HEK293 (cell line): Measurements from ENCODE around the gene SRRD.

Experiments used
- CTCF ChIA-PET: fragments of 350-600 bp; formaldehyde crosslinking; extraction: SDS; loops from one replicate; lab custom pipeline; 2021; ENCODE audit warnings: antibody characterized with exemption; lab: Yijun Ruan, JAX
- POLR2A ChIA-PET: fragments of 300-600 bp; formaldehyde crosslinking; extraction: SDS; loops from one replicate; lab custom pipeline; 2020; ENCODE audit warnings: antibody characterized with exemption, inconsistent platforms; lab: Yijun Ruan, JAX
- H3K27ac ChIP-seq: fragments of 200-500 bp; sonication (Bioruptor generic); 2 replicates; pipeline ENCODE4 v1.5.1; 2014; ENCODE audit warnings: low read depth, low read length, control low read depth, inconsistent platforms; ENCODE audit errors: extremely low read depth
- H3K36me3 ChIP-seq, 2 experiments: fragments of 200-500 bp in 1 of 2; sonication (Bioruptor generic) in 1 of 2; 1 replicate in 1 of 2; 2 replicates in 1 of 2; pipeline ENCODE4 v1.5.1; 2014 to 2017; ENCODE audit warnings: inconsistent platforms in 2 of 2, low read length in 2 of 2; ENCODE audit not compliant: control insufficient read depth in 2 of 2, insufficient read depth in 1 of 2
- H3K4me1 ChIP-seq: fragments of 200-500 bp; sonication (Bioruptor generic); 2 replicates; pipeline ENCODE4 v1.5.1; 2014; ENCODE audit warnings: mild to moderate bottlenecking, low read length, inconsistent platforms; ENCODE audit not compliant: control insufficient read depth, insufficient read depth
- H3K4me3 ChIP-seq: 2 replicates; pipeline ENCODE4 v1.5.1; 2011; ENCODE audit warnings: low read depth, mild to moderate bottlenecking, control low read depth, low read length, moderate library complexity
- H3K9me3 ChIP-seq: fragments of 200-500 bp; sonication (Bioruptor generic); 2 replicates; pipeline ENCODE4 v1.5.1; 2014; ENCODE audit warnings: low read depth, low read length, inconsistent platforms; ENCODE audit not compliant: control insufficient read depth, insufficient read depth
- BCL11A ChIP-seq: fragments of 450-650 bp; formaldehyde crosslinking; IDR thresholded peaks from 2 replicates; pipeline ENCODE4 v1.5.1; 2016; ENCODE audit warnings: low read depth, missing biosample characterization, missing genetic modification characterization
- ELK4 ChIP-seq: IDR thresholded peaks from 2 replicates; pipeline ENCODE4 v1.6.1; 2011; ENCODE audit warnings: mild to moderate bottlenecking, low read depth, low read length, borderline replicate concordance
- HOXC10 ChIP-seq: sonication (generic); formaldehyde crosslinking; IDR thresholded peaks from 2 replicates; pipeline ENCODE4 v1.8.1; 2023; ENCODE audit warnings: mild to moderate bottlenecking, missing genetic modification reagents
- HOXD13 ChIP-seq: sonication (generic); formaldehyde crosslinking; IDR thresholded peaks from 2 replicates; pipeline ENCODE4 v1.8.0; 2022; ENCODE audit warnings: missing genetic modification reagents, borderline replicate concordance
- MEIS1 ChIP-seq: sonication (generic); formaldehyde crosslinking; IDR thresholded peaks from 2 replicates; pipeline ENCODE4 v1.8.1; 2022; ENCODE audit warnings: missing genetic modification reagents, mild to moderate bottlenecking, borderline replicate concordance
- PRDM10 ChIP-seq: fragments of 450-650 bp; formaldehyde crosslinking; IDR thresholded peaks from 2 replicates; pipeline ENCODE4 v1.5.1; 2016; ENCODE audit warnings: missing biosample characterization, missing genetic modification characterization
- ZBTB1 ChIP-seq: fragments of 450-650 bp; formaldehyde crosslinking; IDR thresholded peaks from 2 replicates; pipeline ENCODE4 v1.5.1; 2016; ENCODE audit warnings: missing biosample characterization, missing genetic modification characterization
- ZBTB49 ChIP-seq: fragments of 450-650 bp; formaldehyde crosslinking; IDR thresholded peaks from 2 replicates; pipeline ENCODE4 v1.5.1; 2016; ENCODE audit warnings: missing biosample characterization, missing genetic modification characterization, low read depth
- ZEB2 ChIP-seq: fragments of 450-650 bp; formaldehyde crosslinking; IDR thresholded peaks from 2 replicates; pipeline ENCODE4 v1.5.1; 2016; ENCODE audit warnings: missing biosample characterization, missing genetic modification characterization
- ZFHX2 ChIP-seq: fragments of 450-650 bp; formaldehyde crosslinking; conservative IDR thresholded peaks from 2 replicates; pipeline ENCODE4 v1.5.1; 2016; ENCODE audit warnings: missing biosample characterization, missing genetic modification characterization
- ZNF114 ChIP-seq: fragments of 450-650 bp; formaldehyde crosslinking; IDR thresholded peaks from 2 replicates; pipeline ENCODE4 v1.5.0; 2017; ENCODE audit warnings: missing biosample characterization, missing genetic modification characterization
- ZNF133 ChIP-seq: fragments of 450-650 bp; formaldehyde crosslinking; IDR thresholded peaks from 2 replicates; pipeline ENCODE4 v1.5.1; 2016; ENCODE audit warnings: missing biosample characterization, missing genetic modification characterization
- ZNF184 ChIP-seq: fragments of 450-650 bp; IDR thresholded peaks from 2 replicates; pipeline ENCODE4 v1.5.1; 2018; ENCODE audit warnings: missing biosample characterization, mild to moderate bottlenecking, missing genetic modification characterization
- ZNF211 ChIP-seq: fragments of 450-650 bp; formaldehyde crosslinking; IDR thresholded peaks from 2 replicates; pipeline ENCODE4 v1.5.1; 2016; ENCODE audit warnings: low read depth, missing biosample characterization, missing genetic modification characterization
- ZNF266 ChIP-seq: fragments of 450-650 bp; formaldehyde crosslinking; IDR thresholded peaks from 2 replicates; pipeline ENCODE4 v1.5.1; 2016; ENCODE audit warnings: missing biosample characterization, missing genetic modification characterization, low read depth
- ZNF280C ChIP-seq: fragments of 450-650 bp; formaldehyde crosslinking; IDR thresholded peaks from 2 replicates; pipeline ENCODE4 v1.5.1; 2016; ENCODE audit warnings: missing biosample characterization, missing genetic modification characterization
- ZNF391 ChIP-seq: fragments of 450-650 bp; formaldehyde crosslinking; IDR thresholded peaks from 2 replicates; pipeline ENCODE4 v1.5.1; 2016; ENCODE audit warnings: low read depth, missing biosample characterization, missing genetic modification characterization, borderline replicate concordance
- ZNF48 ChIP-seq: fragments of 450-650 bp; formaldehyde crosslinking; IDR thresholded peaks from 2 replicates; pipeline ENCODE4 v1.5.1; 2016; ENCODE audit warnings: missing biosample characterization, missing genetic modification characterization
- ZNF513 ChIP-seq: fragments of 450-650 bp; IDR thresholded peaks from 2 replicates; pipeline ENCODE4 v1.5.1; 2018; ENCODE audit warnings: missing biosample characterization, missing genetic modification characterization
- ZNF596 ChIP-seq: fragments of 450-650 bp; IDR thresholded peaks from 2 replicates; pipeline ENCODE4 v1.5.0; 2018; ENCODE audit warnings: missing biosample characterization, mild to moderate bottlenecking, missing genetic modification characterization, moderate library complexity
- ZNF600 ChIP-seq: fragments of 450-650 bp; formaldehyde crosslinking; IDR thresholded peaks from 2 replicates; pipeline ENCODE4 v1.5.1; 2016; ENCODE audit warnings: missing biosample characterization, missing genetic modification characterization
- ZNF664 ChIP-seq: fragments of 450-650 bp; formaldehyde crosslinking; IDR thresholded peaks from 2 replicates; pipeline ENCODE4 v1.5.1; 2016; ENCODE audit warnings: missing biosample characterization, missing genetic modification characterization
- ZNF701 ChIP-seq: fragments of 450-650 bp; formaldehyde crosslinking; IDR thresholded peaks from 2 replicates; pipeline ENCODE4 v1.5.1; 2016; ENCODE audit warnings: missing biosample characterization, missing genetic modification characterization
- ZSCAN23 ChIP-seq: fragments of 450-650 bp; formaldehyde crosslinking; IDR thresholded peaks from 2 replicates; pipeline ENCODE4 v1.5.1; 2016; ENCODE audit warnings: missing biosample characterization, missing genetic modification characterization
- ZSCAN30 ChIP-seq: fragments of 450-650 bp; IDR thresholded peaks from 2 replicates; pipeline ENCODE4 v1.5.1; 2018; ENCODE audit warnings: missing biosample characterization, mild to moderate bottlenecking, missing genetic modification characterization, moderate library complexity

SRRD gene

GRCh38 chr22:26508148-26508547, 24.5 kb downstream of the SRRD start (continued):
- no peak for TF ChIP-seq PRDM10
- TF ChIP-seq ZSCAN23 (tag by site-specific recombination): no peak
- no peak for TF ChIP-seq MEIS1 (CRISPR knock-in tag)
- TF ChIP-seq, all 188 proteins: peak for 0

- H3K36me3 ChIP-seq: peaks cover 35 to 36% of the 10 kb centered on the region in 2 experiments
- peak within 1 kb of the TSS; percentile 56; the same call in 1 of the 2 replicates for H3K27ac ChIP-seq
- POLR2A ChIA-PET: interaction anchor here (0.6 to 1.8 kb wide), 7 partner anchors 9 to 153 kb away, joined by 3 to 13 read pairs (median 4); partner anchors contain the start of genes HPS4 and SRRD
- no peaks in the 10 kb centered on the region for H3K4me1 ChIP-seq
- CTCF ChIA-PET: interaction anchor here (1.0 to 2.1 kb wide), 4 partner anchors 9 to 153 kb away, joined by 4 to 8 read pairs (median 5); no protein-coding TSS in a partner anchor
- H3K4me3 ChIP-seq: peak within 1 kb of the TSS; percentile 80
- no peaks in the 10 kb centered on the region for H3K9me3 ChIP-seq
- TF ChIP-seq ZNF48 (tag by site-specific recombination) (no peak), HOXC10 (CRISPR knock-in tag) (no peak), ZBTB49 (no peak), ELK4 (no peak), ZBTB1 (tag by site-specific recombination) (no peak), ZNF391 (tag by site-specific recombination) (no peak), ZNF664 (tag by site-specific recombination) (no peak), ZFHX2 (tag by site-specific recombination) (peak; percentile 75), ZEB2 (0 out of 2 replicates have a peak, but pooled peaks have one; percentile 42), ZSCAN30 (tag by site-specific recombination) (no peak), ZNF133 (tag by site-specific recombination) (no peak), HOXD13 (no peak), ZNF280C (tag by site-specific recombination) (no peak), ZNF266 (tag by site-specific recombination) (no peak), ZNF701 (no peak), BCL11A (tag by site-specific recombination) (no peak), ZNF114 (tag by site-specific recombination) (no peak), ZNF600 (tag by site-specific recombination) (peak; percentile 70), ZNF596 (tag by site-specific recombination) (no peak), ZNF211 (tag by site-specific recombination) (no peak), ZNF184 (tag by site-specific recombination) (no peak), ZNF513 (tag by site-specific recombination) (no peak)
Observed at GRCh38 chr22:26512149-26512793, 28.6 kb downstream of the SRRD start, which contains the start of gene TFIP11. Gene TFIP11 (minus strand): TSS chr22:26512473. CDS start chr22:26510272, 2,201 bp downstream.
